ENCODE results near the gene BLMH.

Gene BLMH

DNA sequence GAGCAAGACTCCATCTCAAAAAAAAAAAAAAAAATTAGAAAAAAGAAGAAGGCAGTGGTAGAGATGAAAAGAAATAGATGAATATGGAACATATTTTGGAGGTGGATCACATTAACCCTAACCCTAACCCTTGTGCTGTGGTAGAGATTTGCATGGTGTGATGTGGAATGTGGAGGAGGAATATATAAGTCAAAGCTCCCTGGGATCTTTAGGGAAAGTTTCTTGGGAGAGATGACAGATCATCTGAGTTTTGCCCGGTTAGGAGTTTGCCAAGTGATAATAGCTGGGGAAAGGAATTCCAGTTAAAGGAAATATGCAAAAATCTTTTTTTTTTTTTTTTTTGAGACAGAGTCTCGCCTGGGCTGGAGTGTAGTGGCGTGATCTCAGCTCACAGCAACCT, 13.0 kb upstream of the BLMH start:
- DNase-seq: no peak

DNA sequence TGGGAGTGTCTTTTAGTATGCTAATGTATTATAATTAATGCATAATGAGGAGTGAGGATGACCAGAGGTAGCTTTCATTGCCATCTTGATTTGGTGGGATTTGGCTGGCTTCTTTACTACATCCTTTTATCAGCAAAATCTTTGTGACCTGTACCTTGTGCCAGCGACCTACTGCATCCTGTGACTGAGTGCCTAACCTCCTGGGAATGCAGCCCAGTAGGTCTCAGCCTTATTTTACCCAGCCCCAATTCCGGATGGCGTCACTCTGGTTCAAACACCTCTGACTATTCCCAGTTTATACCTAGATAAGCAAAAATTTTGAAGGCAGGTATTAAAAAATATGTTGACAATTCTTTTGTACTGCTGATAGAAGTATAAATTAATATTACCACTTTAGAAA, 10.5 kb upstream of the BLMH start:
- DNase-seq: no peak

DNA sequence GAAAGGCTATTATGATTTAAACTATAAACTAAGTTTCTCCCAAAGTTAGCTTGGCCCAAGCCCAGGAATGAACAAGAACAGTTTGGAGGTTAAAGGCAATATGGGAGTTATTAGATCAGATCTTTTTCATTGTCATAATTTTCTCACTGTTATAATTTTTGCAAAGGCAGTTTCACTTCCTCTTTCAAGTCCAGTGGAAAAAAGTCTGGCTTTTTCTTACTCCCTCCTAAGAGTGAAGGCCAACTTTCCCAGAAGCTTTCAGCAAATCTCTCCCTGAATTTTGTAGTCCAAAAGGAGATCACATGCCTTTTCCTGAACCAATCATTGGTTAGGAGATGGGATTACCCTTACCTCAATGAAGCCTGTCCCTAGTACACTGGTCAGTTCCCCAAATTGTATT, 9.1 kb upstream of the BLMH start:
- no peak for DNase-seq

DNA sequence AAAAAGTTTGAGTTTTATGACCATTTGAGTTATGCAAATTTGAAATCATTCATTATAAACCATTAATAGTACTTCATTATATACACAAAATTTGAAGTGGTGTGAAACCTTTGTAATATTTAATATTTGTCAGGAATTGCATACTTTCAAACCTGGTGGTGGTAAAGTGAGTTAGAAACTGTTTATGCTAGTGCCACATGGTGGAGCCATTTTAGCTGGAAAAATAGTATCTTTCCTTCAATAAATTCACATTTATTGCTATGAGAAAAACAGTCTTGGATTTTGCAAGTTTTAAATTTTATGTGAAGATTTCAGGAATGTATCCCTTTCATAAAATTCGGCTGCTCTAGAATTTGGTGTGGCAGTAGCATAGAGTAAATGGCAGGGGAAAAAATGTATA, 7.3 kb upstream of the BLMH start:
- DNase-seq: no peak

DNA sequence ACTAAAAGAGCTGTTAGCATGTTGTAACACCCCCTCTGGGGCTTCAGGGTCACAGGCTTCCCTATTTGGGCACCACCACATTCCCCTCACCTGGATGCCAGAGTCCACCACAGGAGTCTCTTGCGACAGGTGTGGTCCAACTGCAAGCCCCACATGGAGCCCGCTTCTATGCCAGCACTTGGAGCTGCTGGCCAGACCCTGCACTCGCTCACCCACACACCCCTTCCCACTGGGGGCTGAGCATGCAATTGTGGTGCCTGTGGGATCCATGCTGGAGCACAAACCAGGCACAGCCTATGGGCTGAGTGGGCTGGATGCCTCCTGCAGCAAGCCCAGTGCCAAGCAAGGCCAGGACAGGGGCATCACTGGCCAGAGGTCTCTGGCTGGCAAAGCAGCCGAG, 6.0 kb upstream of the BLMH start:
- no peak for DNase-seq

DNA sequence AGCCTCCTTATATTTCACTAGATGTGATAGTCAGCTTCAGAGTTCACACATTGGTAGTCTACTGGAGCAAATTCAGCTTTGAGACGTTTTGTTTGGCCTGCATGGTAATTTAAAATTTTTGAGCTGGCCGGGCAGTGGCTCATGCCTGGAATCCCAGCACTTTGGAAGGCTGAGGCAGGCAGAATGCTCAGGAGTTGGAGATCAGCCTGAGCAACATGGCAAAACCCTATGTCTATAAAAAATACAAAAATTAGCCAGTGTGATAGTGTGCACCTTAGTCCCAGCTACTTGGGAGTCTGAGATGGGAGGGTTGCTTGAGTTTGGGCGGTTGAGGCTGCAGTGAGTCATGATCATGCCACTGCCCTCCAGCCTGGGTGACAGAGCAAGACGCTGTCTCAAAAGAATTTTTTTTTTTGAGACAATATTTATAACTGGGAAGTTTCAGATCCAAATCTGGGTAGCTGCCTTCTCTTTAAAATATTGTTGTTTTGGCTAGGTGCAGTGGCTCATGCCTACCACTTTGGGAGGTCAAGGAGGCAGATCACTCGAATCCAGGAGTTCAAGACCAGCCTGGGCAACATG, 4.8 kb upstream of the BLMH start:
- DNase-seq: no peak

DNA sequence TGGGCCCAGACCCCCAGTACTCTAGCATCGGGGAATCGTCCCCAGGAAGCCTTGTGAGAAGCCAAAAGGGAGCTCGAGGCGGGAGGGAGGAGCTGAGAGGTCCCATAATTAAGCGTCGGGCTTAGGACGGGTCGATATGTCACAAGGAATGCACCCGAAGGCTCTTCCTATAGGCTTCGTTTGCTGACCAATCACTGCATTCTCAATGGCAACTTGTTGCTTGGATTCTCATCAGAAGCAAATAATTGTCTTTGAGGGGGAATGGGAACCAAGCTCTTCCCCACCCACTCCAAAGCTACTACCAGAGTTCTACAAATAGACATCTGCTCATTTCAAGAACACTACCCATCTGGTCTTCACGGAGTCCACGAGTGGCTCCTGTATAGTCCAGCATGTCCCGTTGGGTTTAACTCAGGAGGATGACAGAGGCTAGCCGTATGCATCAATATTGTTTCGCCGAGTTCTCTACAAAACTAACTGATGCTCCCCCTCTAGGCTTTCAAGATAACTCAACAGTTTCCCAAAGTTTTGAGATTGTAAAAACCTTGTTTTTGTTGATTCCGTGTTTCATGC, 628 bp upstream of the BLMH start:
- DNase-seq: peak; percentile 67

DNA sequence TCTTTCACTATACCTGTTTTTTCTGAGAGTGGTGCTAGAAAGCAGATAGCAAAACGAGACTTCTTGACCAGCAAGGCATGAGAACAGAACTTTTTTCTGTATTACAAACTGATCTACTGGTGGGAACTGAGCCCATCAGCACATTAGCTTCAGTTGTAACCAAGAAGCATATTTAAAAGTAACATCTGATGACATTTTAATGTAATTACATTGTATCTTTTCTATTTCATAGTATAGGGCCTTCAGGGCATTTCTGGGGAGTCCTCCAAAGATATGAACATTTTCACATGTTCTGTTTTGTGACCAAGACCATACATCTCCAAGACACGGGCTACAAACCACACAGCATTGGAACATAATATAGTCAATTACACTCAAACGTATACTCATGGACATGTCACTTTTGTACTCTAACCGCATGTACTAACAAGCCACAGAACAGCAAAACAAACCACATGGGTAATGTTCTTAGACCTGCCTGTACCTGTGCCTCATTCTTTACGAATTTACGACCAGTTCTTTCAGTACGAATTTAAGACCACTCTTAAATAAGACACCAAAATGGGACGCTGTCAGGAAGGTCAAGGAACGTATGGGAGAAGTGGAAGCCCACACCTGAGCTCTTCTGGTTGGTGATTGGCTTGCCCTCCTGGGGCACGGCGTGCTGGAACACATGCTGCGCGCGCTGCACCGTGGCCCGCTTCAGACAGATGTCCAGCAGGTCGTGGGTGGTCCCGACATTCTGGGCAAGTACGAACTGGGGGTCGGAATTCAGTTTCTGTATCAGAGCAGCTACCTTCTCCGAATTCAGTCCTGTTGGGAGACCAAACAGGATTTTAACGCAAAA, 825 bp downstream of the BLMH start:
- peak; percentile 32 for DNase-seq

DNA sequence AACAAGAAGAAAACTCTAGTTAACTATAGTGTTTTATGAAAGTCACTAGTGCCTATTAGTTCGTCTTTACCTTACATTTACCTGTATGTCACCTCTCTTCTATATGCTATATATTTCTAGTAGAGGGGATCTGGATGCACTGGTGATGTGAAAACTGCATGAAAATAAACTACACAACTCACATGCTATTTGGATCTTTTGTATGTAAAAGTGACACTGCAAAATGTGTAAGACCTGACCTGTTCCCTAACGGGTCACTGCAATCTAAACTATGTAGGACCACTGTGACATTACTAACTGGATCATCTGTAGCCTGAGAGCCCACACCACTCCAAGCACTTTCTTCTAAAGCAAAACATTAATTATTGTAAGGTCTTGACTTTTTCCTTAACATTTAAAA, 1.7 kb downstream of the BLMH start:
- no peak for DNase-seq

DNA sequence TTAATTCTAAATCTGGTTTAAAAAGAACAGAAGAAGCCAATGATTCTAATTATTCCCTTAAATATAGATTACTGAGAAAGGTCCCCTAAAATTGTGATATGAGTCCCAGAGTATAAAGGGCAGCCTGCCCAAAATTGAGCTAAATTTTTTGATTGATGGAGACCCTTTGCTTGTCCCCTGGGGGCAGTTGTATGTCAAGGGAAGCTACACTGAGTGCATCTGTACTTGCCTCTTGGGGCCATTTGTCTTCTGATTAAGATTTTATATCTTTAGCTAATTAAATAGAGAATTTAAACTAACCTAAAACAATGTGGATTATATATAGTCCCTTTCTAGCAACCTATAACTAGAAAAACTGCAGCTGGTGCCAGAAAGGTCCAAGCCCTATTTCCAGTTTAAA, 12.6 kb downstream of the BLMH start:
- no peak for DNase-seq

DNA sequence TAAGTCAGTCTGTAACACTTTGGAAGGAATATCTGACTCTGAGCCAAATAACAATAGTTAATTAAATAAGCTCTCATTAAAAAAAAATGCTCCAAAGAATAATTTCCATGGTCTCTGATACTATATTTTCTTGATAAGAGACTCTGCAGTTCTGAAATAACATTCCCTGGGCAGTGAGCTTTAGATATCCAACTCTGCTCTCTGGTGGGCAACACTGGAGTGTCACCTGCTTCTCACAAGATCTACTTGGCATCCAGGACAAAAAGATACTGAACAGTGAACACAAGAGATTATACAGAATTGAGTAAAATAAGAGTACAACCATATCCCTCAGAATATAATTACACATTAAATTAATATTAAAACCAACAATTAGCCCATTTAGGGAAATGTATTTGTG, 13.7 kb downstream of the BLMH start:
- DNase-seq: peak; percentile 22

DNA sequence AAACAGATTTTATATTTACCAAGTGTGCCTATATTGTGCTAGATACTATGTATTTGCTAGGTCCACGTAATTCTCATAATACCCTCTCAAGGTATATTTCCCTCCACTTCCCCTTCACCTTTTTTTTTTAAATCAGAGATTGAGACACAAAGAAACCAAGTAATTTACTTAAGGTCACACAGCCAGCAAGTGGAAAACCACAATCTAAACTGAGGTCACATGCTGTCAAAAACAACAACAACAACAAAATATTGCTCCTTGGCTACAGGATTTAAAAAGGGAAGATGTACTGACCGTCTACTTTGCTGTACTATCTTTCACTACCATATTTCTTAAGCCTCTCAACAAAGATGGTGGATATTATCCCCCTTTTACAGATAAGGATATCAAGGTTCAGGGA, 15.8 kb downstream of the BLMH start:
- DNase-seq: no peak

DNA sequence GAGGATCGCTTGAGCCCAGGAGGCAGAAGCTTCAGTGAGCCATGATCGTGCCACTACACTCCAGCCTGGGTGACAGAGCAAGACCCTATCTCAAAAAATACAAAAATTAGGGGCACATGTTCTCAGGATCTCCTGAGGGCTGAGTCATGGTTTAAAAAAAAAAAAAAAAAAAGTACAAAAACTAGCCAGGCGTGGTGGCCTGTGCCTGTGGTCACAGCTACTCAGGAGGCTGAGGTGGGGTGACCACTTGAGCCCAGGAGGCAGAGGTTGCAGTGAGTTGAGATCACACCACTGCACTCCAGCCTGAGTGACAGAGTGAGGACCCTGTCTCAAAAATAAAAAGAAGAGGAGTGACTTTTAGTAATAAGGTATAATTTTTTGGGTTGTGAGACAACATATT, 16.9 kb downstream of the BLMH start:
- no peak for DNase-seq

DNA sequence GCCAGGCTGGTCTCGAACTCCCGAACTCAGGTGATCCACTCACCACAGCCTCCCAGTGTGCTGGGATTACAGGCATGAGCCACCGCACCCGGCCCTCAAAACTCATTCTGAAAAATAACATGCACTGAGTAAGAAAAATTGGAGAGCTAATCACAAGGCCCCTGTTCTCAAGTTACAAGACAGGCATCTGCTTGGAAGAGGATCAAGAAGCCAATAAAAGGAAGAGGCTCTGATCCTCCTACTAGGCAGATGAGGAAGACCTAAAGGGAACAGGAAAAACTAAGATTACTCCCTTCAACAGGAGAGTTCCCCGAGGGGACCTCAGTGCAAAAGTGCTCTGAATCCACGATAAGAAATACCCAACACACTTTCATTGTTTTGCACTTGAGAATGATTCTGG, 18.4 kb downstream of the BLMH start:
- DNase-seq: no peak

DNA sequence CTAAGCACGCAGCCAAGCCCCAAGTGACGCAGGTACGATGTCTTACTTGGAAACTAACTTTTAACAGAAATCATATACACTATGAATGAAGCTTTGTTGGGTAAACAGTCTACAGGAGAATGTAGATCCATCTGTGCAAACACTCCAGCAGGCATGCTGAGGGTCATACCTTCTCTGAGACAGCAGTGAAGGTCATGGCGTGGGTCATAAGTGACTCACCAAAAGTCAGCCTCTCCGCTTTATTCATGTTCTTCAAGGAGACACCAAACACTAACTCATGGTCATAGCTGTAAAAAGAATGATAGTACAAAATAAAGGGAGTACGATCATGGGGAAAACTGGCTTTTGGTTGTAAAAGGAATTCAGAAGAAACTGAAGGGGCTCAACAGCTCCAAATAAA, 20.6 kb downstream of the BLMH start:
- no peak for DNase-seq

DNA sequence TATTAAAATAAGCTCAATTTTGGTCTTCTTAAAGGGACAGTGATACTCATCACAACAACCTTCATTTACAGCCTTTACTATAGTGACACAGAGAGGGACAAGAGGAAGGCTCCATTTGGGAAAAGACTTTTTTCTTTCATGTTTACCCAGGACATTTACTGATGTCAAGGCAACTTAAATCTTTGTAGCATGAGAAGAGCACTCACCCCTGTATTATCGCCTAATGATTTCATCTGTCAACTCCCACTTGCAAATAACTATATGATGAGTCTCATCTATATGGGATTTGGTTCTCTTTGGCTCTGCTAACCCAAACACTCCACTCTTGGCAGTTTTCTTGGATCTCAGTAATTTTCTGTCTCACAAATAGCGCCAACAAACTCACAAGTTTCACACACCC, 24.1 kb downstream of the BLMH start:
- peak; percentile 13 for DNase-seq

DNA sequence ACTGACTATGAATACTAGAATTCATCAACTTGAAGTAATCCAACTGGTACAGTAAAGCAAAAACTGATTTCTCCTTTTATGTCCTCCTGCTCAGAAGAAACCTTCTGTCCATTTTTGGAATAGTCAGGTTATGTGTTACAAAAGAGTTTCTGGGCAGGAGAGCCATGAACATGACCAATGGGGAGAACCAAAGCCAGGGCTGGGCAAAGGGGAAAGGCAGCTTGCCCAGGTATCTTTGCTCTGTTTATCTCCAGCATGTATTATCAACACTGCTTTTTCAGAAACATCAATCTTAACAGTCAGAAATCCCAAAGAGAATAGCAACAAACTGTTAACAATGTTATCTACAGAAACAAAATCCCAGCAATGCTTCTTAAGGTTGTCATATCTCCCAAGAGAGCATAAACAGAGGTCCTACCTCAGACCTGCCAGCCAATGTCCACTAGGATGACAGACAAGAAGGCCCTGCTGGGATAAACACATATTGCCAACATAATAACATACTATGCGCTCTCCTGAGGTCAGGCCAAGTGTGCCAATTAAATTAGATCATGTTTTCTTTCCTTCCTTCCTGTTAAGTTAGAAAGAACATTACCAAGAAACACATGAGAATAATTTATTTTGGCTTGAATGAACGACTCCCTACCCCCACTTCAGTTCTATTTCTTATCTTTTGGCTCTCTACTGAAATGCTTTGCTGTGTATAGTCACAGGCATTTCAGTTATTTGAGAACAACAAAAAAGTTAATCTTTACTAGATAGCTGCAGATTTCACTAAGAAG, 28.0 kb downstream of the BLMH start:
- DNase-seq: peak; percentile 47

DNA sequence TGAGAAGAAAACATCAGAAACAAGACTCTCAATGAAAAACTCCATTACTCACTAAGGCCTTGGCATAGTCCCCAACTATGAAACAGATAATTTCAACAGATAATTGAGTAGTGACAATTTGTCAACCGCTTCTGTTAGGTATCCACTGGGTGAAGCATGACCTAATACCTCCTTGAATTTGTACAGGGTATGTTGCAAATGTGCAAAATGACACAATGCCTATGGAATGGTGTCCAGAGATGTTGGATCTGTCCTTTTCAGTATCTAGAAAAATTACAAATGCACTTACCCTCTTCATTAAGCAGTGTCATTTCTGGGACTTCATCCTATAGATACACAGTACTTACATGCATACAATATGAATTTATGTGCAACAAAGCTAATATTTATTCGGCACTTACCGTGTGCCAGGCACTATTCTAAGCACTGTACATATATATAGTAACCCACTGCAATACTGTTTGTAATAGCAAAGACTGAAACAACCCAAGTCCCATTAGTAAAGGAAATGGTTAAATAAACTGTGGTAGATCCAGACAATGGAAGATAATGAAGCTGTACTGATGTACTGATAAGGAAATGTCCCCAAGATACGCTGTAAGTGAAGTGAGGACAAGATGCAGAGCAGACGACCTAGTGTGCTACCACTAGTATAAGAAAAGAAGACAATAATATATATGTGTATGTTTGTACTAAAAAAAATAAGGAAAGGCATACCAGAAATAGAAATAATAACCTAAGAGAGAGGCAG, 34.8 kb downstream of the BLMH start:
- DNase-seq: peak; percentile 50

DNA sequence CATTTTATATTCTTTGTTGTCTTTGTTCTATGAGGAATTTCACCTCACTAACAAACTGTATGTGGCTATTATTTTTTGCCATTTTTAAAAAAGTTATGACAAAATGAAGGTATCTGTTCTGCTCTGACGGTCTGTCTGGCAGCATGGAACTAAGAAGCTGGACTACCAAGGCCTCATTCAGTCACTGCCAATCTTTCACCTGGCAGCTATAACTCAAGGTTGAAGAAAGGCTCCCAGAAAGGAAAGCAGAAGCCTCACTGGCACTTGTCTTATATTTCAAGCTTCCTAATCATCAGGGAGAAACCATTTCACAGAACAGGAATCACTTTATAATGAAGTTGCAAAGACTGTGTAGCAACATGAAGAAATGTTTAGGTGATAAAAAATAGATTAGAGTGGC, 37.6 kb downstream of the BLMH start:
- DNase-seq: no peak

DNA sequence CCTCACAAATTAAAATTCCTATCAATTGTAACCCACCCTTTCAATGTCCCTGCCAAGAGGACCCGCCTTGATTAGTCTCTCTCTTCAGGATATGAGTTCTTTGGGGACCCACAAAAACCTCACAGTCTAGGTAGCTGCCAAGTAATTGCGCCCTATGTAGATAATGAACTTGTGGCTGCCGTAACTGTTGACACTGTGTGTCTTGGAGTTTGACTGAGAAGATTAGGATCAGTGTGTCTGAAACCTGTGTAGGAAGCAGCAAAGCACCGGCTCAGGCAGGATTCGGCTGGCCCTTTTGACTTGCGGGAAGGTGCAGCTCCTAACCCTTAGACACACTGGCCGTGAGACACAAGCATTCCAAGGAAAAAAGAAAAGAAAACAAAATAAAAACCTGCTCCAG, 38.4 kb downstream of the BLMH start:
- no peak for DNase-seq

DNA sequence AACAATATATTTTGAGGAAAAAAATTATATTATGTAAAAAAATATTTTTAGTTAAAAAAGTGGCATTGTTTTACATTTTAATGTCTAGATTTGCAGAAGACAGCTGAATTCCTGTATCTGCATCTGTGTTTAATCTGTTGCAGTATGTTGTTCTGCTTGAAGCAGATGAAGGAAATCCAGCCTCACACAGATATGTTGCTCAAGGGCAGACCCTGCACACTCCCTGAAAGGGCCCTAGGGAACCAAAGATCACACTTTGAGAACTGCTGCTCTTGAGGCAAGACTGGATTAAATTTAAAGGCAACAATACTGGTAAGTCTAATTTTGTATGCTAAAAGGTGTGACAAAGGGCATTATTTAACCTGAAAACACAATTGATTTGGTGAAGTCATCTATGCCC, 39.8 kb downstream of the BLMH start:
- DNase-seq: no peak

DNA sequence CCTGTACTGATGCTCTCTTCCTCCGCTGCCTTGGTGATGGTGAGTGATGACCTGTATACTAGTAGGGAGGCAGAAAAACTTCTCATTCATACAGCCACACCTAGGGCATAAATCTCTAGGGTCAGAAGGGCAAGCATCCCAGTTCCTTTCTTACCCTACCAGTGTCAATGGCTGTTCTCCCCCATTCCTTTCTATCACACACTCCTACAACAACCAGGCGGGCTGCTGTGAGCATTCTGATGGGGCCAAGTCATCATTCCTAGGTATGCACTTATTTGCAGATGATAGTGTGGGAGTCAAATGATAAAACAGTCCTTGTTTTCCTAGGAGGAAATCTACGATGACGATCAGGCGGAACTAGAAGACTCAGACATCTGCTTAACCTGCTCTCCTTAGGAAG, 42.3 kb downstream of the BLMH start:
- DNase-seq: no peak

DNA sequence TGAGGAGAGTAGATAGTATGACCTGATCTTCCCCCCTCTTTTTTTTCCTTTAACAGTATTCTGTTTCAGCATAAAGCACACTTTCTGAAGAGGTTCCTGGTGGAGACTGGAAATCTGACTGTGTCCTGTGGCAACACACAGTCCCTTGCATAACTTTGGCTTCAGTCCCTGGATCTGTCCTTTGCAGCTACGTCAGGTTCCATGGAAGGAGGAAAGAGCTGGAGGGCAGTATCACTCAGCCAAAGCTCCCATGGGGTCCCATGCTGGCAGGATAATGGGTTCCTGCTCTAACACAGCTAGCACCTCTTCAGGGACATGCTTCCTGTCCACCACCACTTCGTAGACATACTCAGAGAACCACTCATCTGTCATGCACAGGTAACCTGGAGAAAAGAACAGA, 43.0 kb downstream of the BLMH start:
- no peak for DNase-seq

Measured in fibroblast of skin of back (primary cell).